ENCODE measurements around the gene DLEC1. TPM values are rescaled to one million over a fixed set of nuclear protein-coding genes. Genes with fewer than 3 reads are reported as not detected.
"Not testable (repeated sequence)": the region's sequence is repeated elsewhere in the genome, so short reads cannot be mapped to it uniquely, and the experiment has no call there.

The DLEC1 gene
- total RNA-seq, 1 donor from 2014 or later: under 0.01 TPM

DNA sequence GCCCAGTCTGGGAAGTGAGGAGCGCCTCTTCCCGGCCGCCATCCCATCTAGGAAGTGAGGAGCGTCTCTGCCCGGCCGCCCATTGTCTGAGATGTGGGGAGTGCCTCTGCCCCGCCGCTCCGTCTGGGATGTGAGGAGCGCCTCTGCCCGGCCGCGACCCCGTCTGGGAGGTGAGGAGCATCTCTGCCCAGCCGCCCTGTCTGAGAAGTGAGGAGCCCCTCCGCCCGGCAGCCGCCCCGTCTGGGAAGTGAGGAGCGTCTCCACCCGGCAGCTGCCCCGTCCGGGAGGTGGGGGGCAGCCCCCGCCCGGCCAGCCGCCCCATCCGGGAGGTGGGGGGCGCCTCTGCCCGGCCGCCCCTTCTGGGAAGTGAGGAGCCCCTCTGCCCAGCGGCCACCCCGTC, 14.3 kb downstream of the DLEC1 start:
- not testable (repeated sequence) for H3K27me3 ChIP-seq (ENCODE audit: control insufficient read depth in 3 of 3, insufficient read depth in 3 of 3, low read length in 3 of 3); H3K9ac ChIP-seq (ENCODE audit: low read depth in 1 of 3, low read length in 3 of 3); H3K4me1 ChIP-seq (ENCODE audit: control insufficient read depth in 3 of 3, insufficient read depth in 3 of 3, low read length in 3 of 3); H3K27ac ChIP-seq (ENCODE audit: low read depth, low read length); H3K4me3 ChIP-seq (ENCODE audit: low read length in 3 of 3); H3K36me3 ChIP-seq (ENCODE audit: control insufficient read depth in 3 of 3, insufficient read depth in 3 of 3, low read length in 3 of 3); H3K9me3 ChIP-seq (ENCODE audit: control insufficient read depth in 3 of 3, low read length in 3 of 3)

DNA sequence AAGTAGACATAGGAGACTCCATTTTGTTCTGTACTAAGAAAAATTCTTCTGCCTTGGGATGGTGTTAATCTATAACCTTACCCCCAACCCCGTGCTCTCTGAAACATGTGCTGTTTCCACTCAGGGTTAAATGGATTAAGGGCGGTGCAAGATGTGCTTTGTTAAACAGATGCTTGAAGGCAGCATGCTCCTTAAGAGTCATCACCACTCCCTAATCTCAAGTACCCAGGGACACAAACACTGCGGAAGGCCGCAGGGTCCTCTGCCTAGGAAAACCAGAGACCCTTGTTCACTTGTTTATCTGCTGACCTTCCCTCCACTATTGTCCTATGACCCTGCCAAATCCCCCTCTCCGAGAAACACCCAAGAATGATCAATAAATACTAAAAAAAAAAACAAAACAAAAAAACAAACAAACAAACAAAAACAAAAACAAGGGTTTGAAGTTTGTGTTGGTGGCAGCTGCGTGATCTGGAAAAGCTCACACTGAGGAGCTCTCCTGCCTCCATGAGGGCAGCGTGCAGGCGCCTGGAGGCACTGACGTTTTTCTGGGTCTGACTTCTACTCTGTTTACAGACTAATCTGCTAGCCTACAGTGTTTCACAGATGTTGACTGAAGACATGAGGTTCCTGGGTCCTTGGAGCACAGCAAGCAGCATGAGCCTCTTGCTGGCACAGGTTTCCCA, 14.9 kb downstream of the DLEC1 start:
- H3K36me3 ChIP-seq (ENCODE audit: control insufficient read depth in 3 of 3, insufficient read depth in 3 of 3, low read length in 3 of 3); H3K4me3 ChIP-seq (ENCODE audit: low read length in 3 of 3); H3K27ac ChIP-seq (ENCODE audit: low read depth, low read length); H3K9ac ChIP-seq (ENCODE audit: low read depth in 1 of 3, low read length in 3 of 3); H3K9me3 ChIP-seq (ENCODE audit: control insufficient read depth in 3 of 3, low read length in 3 of 3); H3K27me3 ChIP-seq (ENCODE audit: control insufficient read depth in 3 of 3, insufficient read depth in 3 of 3, low read length in 3 of 3); H3K4me1 ChIP-seq (ENCODE audit: control insufficient read depth in 3 of 3, insufficient read depth in 3 of 3, low read length in 3 of 3): not testable (repeated sequence)

DNA sequence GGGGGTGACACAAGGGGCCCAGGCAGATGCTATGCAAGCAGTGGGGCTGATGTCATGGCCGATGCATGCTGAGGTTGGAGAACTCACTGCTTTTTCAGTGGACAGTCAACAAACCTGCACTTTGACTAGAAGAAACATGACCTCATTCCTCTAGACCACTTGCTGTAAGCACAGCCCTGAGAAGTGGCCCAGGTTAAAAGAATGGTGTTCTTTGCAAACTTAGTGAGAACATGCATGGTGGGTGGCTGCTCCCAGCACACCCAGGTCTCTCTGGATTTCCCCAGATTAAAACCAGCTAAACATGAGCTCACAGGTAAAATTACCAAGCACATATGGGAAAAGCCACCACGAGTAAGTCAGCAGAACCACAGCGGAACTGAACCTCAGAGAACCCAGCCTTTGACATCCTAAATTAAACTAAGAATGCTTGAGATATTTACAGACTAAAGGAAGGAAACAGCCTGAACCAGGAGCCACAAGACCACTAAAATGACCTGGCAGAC, 15.5 kb downstream of the DLEC1 start:
- Histone ChIP-seq H3K4me3 (ENCODE audit: low read length in 3 of 3) (no peak overlapping the region), H3K27me3 (ENCODE audit: control insufficient read depth in 3 of 3, insufficient read depth in 3 of 3, low read length in 3 of 3) (peaks cover 0 to 3% (median 0%) of the 10 kb centered on the region in 3 donors), H3K36me3 (ENCODE audit: control insufficient read depth in 3 of 3, insufficient read depth in 3 of 3, low read length in 3 of 3) (no peaks in the 10 kb centered on the region), H3K9me3 (ENCODE audit: control insufficient read depth in 3 of 3, low read length in 3 of 3) (no peaks in the 10 kb centered on the region), H3K27ac (ENCODE audit: low read depth, low read length) (no peak overlapping the region), H3K4me1 (ENCODE audit: control insufficient read depth in 3 of 3, insufficient read depth in 3 of 3, low read length in 3 of 3) (no peaks in the 10 kb centered on the region), H3K9ac (ENCODE audit: low read depth in 1 of 3, low read length in 3 of 3) (no peak overlapping the region)

DNA sequence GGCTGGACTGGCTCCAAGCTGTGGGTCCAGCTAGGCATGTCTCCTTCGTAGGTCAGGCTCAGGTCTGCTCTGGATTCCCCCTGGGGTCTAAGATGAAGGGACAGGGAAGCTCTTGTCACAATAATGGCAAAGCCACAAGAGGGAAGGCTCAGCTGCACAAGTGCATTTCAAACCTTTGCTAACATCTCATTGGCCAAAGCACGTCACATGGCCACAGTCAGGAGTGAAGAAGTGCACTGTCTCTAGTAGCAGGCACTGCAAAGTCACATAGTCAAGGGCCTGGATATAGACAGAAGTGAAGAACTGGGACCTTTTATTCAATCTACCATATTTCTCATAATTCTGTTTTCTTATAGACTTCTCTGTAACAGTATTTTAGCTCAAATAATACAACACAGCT, 20.1 kb downstream of the DLEC1 start:
- Histone ChIP-seq H3K9ac (ENCODE audit: low read depth in 1 of 3, low read length in 3 of 3) (no peak overlapping the region), H3K4me1 (ENCODE audit: control insufficient read depth in 3 of 3, insufficient read depth in 3 of 3, low read length in 3 of 3) (no peaks in the 10 kb centered on the region), H3K4me3 (ENCODE audit: low read length in 3 of 3) (no peak overlapping the region), H3K9me3 (ENCODE audit: control insufficient read depth in 3 of 3, low read length in 3 of 3) (no peaks in the 10 kb centered on the region), H3K27me3 (ENCODE audit: control insufficient read depth in 3 of 3, insufficient read depth in 3 of 3, low read length in 3 of 3) (no peaks in the 10 kb centered on the region), H3K27ac (ENCODE audit: low read depth, low read length) (no peak overlapping the region), H3K36me3 (ENCODE audit: control insufficient read depth in 3 of 3, insufficient read depth in 3 of 3, low read length in 3 of 3) (no peaks in the 10 kb centered on the region)

GRCh38 chr3:38059591-38059990, 20.6 kb downstream of the DLEC1 start:
- no peak overlapping the region for H3K9ac ChIP-seq (ENCODE audit: low read depth in 1 of 3, low read length in 3 of 3)

DNA sequence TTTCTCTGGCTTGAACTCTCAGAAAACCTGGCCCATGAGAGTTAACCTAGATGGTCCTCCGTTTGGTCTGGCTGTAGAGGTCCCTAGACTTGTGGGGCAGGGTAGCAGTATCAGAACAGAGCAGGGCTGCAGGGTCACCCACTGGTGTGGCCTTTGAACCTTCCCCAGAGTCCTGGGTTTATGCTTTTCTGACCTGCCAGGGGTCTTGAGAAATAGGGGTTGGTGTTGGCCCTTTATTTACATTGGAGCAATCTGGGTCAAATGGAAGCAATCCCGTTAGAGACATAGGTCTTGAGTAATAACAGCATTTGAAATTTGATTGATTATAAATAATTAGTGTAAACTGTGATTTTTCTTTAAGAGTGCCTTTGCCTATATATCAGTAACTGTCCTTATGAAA, 23.8 kb downstream of the DLEC1 start:
- H3K27me3 ChIP-seq (ENCODE audit: control insufficient read depth in 3 of 3, insufficient read depth in 3 of 3, low read length in 3 of 3): no peaks in the 10 kb centered on the region
- H3K9me3 ChIP-seq (ENCODE audit: control insufficient read depth in 3 of 3, low read length in 3 of 3): no peaks in the 10 kb centered on the region
- H3K27ac ChIP-seq (ENCODE audit: low read depth, low read length): no peak overlapping the region
- H3K36me3 ChIP-seq (ENCODE audit: control insufficient read depth in 3 of 3, insufficient read depth in 3 of 3, low read length in 3 of 3): no peaks in the 10 kb centered on the region
- H3K4me3 ChIP-seq (ENCODE audit: low read length in 3 of 3): no peak overlapping the region
- H3K4me1 ChIP-seq (ENCODE audit: control insufficient read depth in 3 of 3, insufficient read depth in 3 of 3, low read length in 3 of 3): no peaks in the 10 kb centered on the region
- H3K9ac ChIP-seq (ENCODE audit: low read depth in 1 of 3, low read length in 3 of 3): no peak overlapping the region

More at GRCh38 chr3:38059591-38059990, 20.6 kb downstream of the DLEC1 start:
- Histone ChIP-seq H3K36me3 (ENCODE audit: control insufficient read depth in 3 of 3, insufficient read depth in 3 of 3, low read length in 3 of 3) (no peaks in the 10 kb centered on the region), H3K4me1 (ENCODE audit: control insufficient read depth in 3 of 3, insufficient read depth in 3 of 3, low read length in 3 of 3) (no peaks in the 10 kb centered on the region), H3K4me3 (ENCODE audit: low read length in 3 of 3) (no peak overlapping the region), H3K9me3 (ENCODE audit: control insufficient read depth in 3 of 3, low read length in 3 of 3) (no peaks in the 10 kb centered on the region), H3K27ac (ENCODE audit: low read depth, low read length) (no peak overlapping the region), H3K27me3 (ENCODE audit: control insufficient read depth in 3 of 3, insufficient read depth in 3 of 3, low read length in 3 of 3) (no peaks in the 10 kb centered on the region)

- H3K4me1 ChIP-seq (ENCODE audit: control insufficient read depth in 3 of 3, insufficient read depth in 3 of 3, low read length in 3 of 3); H3K4me3 ChIP-seq (ENCODE audit: low read length in 3 of 3); H3K9ac ChIP-seq (ENCODE audit: low read depth in 1 of 3, low read length in 3 of 3); H3K9me3 ChIP-seq (ENCODE audit: control insufficient read depth in 3 of 3, low read length in 3 of 3); H3K27ac ChIP-seq (ENCODE audit: low read depth, low read length); H3K36me3 ChIP-seq (ENCODE audit: control insufficient read depth in 3 of 3, insufficient read depth in 3 of 3, low read length in 3 of 3); H3K27me3 ChIP-seq (ENCODE audit: control insufficient read depth in 3 of 3, insufficient read depth in 3 of 3, low read length in 3 of 3): not testable (repeated sequence)
Measured at GRCh38 chr3:38064453-38064852, 25.4 kb downstream of the DLEC1 start.

- no peak overlapping the region for H3K4me3 ChIP-seq (ENCODE audit: low read length in 3 of 3)
- no peaks in the 10 kb centered on the region for H3K36me3 ChIP-seq (ENCODE audit: control insufficient read depth in 3 of 3, insufficient read depth in 3 of 3, low read length in 3 of 3)
- no peak overlapping the region for H3K27ac ChIP-seq (ENCODE audit: low read depth, low read length)
- no peak overlapping the region for H3K9ac ChIP-seq (ENCODE audit: low read depth in 1 of 3, low read length in 3 of 3)
- no peaks in the 10 kb centered on the region for H3K4me1 ChIP-seq (ENCODE audit: control insufficient read depth in 3 of 3, insufficient read depth in 3 of 3, low read length in 3 of 3)
- no peaks in the 10 kb centered on the region for H3K27me3 ChIP-seq (ENCODE audit: control insufficient read depth in 3 of 3, insufficient read depth in 3 of 3, low read length in 3 of 3)
- H3K9me3 ChIP-seq (ENCODE audit: control insufficient read depth in 3 of 3, low read length in 3 of 3): no peaks in the 10 kb centered on the region
Measured at GRCh38 chr3:38067508-38068233, 28.7 kb downstream of the DLEC1 start.

- Histone ChIP-seq H3K9me3 (ENCODE audit: control insufficient read depth in 3 of 3, low read length in 3 of 3) (no peaks in the 10 kb centered on the region), H3K4me3 (ENCODE audit: low read length in 3 of 3) (no peak overlapping the region), H3K27me3 (ENCODE audit: control insufficient read depth in 3 of 3, insufficient read depth in 3 of 3, low read length in 3 of 3) (no peaks in the 10 kb centered on the region), H3K9ac (ENCODE audit: low read depth in 1 of 3, low read length in 3 of 3) (no peak overlapping the region), H3K36me3 (ENCODE audit: control insufficient read depth in 3 of 3, insufficient read depth in 3 of 3, low read length in 3 of 3) (no peaks in the 10 kb centered on the region), H3K4me1 (ENCODE audit: control insufficient read depth in 3 of 3, insufficient read depth in 3 of 3, low read length in 3 of 3) (no peaks in the 10 kb centered on the region), H3K27ac (ENCODE audit: low read depth, low read length) (no peak overlapping the region)
Measured at GRCh38 chr3:38070013-38070412, 31.0 kb downstream of the DLEC1 start.

GRCh38 chr3:38077073-38077472, 38.1 kb downstream of the DLEC1 start:
- H3K27me3 ChIP-seq (ENCODE audit: control insufficient read depth in 3 of 3, insufficient read depth in 3 of 3, low read length in 3 of 3); H3K4me1 ChIP-seq (ENCODE audit: control insufficient read depth in 3 of 3, insufficient read depth in 3 of 3, low read length in 3 of 3); H3K4me3 ChIP-seq (ENCODE audit: low read length in 3 of 3); H3K9ac ChIP-seq (ENCODE audit: low read depth in 1 of 3, low read length in 3 of 3); H3K36me3 ChIP-seq (ENCODE audit: control insufficient read depth in 3 of 3, insufficient read depth in 3 of 3, low read length in 3 of 3); H3K27ac ChIP-seq (ENCODE audit: low read depth, low read length); H3K9me3 ChIP-seq (ENCODE audit: control insufficient read depth in 3 of 3, low read length in 3 of 3): not testable (repeated sequence)
